ENCODE results near the gene CCDC194.

DNA sequence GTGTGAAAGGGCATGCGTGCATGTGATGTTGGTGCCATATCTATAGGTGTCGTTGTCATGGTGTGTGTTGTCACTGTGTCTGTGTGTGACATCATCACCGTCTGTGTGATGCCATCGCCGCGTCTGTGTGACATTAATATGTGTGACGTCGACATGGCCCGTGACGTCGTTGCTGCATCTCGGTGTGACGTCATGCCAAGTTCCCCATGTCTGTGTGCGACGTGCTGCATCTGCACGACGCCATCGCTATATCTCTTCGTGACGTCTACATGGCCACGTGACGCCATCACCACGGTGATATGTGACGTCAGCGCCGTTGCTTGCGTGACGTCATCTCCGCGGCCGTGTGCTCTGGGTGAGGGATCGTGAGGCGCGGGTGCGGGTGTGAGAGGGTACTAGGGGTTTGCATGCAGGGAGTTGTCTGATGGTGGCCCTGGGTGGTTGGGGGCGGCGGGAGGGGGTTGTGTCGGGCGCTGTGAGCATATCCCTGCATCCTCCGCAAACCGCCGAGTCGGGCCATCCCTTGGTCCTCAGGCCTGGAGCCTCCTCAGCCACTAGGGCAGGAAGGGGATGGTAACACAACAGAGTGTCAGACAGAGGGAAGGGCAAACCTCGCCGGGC is 42.1 kb downstream of the CCDC194 start:
- TF ChIP-seq, protein P1, sequence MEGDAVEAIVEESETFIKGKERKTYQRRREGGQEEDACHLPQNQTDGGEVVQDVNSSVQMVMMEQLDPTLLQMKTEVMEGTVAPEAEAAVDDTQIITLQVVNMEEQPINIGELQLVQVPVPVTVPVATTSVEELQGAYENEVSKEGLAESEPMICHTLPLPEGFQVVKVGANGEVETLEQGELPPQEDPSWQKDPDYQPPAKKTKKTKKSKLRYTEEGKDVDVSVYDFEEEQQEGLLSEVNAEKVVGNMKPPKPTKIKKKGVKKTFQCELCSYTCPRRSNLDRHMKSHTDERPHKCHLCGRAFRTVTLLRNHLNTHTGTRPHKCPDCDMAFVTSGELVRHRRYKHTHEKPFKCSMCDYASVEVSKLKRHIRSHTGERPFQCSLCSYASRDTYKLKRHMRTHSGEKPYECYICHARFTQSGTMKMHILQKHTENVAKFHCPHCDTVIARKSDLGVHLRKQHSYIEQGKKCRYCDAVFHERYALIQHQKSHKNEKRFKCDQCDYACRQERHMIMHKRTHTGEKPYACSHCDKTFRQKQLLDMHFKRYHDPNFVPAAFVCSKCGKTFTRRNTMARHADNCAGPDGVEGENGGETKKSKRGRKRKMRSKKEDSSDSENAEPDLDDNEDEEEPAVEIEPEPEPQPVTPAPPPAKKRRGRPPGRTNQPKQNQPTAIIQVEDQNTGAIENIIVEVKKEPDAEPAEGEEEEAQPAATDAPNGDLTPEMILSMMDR (IDR thresholded peaks at IDR 0.05) = no peak
- no peak for TF ChIP-seq PRRX2 (CRISPR knock-in tag; IDR thresholded peaks at IDR 0.05)
- TF ChIP-seq, protein P2, sequence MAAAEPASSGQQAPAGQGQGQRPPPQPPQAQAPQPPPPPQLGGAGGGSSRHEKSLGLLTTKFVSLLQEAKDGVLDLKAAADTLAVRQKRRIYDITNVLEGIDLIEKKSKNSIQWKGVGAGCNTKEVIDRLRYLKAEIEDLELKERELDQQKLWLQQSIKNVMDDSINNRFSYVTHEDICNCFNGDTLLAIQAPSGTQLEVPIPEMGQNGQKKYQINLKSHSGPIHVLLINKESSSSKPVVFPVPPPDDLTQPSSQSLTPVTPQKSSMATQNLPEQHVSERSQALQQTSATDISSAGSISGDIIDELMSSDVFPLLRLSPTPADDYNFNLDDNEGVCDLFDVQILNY (CRISPR knock-in tag; IDR thresholded peaks at IDR 0.05) = no peak
- TF ChIP-seq, protein P3, sequence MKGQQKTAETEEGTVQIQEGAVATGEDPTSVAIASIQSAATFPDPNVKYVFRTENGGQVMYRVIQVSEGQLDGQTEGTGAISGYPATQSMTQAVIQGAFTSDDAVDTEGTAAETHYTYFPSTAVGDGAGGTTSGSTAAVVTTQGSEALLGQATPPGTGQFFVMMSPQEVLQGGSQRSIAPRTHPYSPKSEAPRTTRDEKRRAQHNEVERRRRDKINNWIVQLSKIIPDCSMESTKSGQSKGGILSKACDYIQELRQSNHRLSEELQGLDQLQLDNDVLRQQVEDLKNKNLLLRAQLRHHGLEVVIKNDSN (CRISPR knock-in tag; IDR thresholded peaks at IDR 0.05) = no peak
- TF ChIP-seq CREM (CRISPR knock-in tag; IDR thresholded peaks at IDR 0.05) = no peak
